IPS-20b (cell line): Measurements from ENCODE around the gene MGAT5.

ENCODE experiments used
- H3K27ac ChIP-seq: one replicate; pipeline ENCODE4 v1.5.1; 2013; ENCODE audit warnings: low read length
- H3K27me3 ChIP-seq: 2 replicates; pipeline ENCODE4 v1.6.1; 2013; ENCODE audit warnings: mild to moderate bottlenecking, low read length, inconsistent platforms; ENCODE audit not compliant: insufficient read depth
- H3K36me3 ChIP-seq: 2 replicates; pipeline ENCODE4 v1.6.1; 2013; ENCODE audit warnings: low read depth, mild to moderate bottlenecking, inconsistent platforms, low read length, moderate library complexity; ENCODE audit not compliant: insufficient read depth
- H3K4me1 ChIP-seq: 2 replicates; pipeline ENCODE4 v1.6.1; 2013; ENCODE audit warnings: mild to moderate bottlenecking, control low read depth, inconsistent platforms, low read length, moderate library complexity; ENCODE audit not compliant: insufficient read depth
- H3K4me3 ChIP-seq: 2 replicates; pipeline ENCODE4 v1.5.1; 2013; ENCODE audit warnings: mild to moderate bottlenecking, low read length, inconsistent platforms
- H3K9ac ChIP-seq: 2 replicates; pipeline ENCODE4 v1.6.1; 2013; ENCODE audit warnings: low read depth, mild to moderate bottlenecking, inconsistent platforms, low read length, moderate library complexity
- H3K9me3 ChIP-seq: 2 replicates; pipeline ENCODE4 v1.6.1; 2013; ENCODE audit warnings: mild to moderate bottlenecking, low read depth, low read length, inconsistent platforms; ENCODE audit not compliant: insufficient read depth

Gene MGAT5

GRCh38 chr2:134231965-134232340, 21.9 kb upstream of the MGAT5 start:
- Histone ChIP-seq H3K4me3 (no peak overlapping the region), H3K27me3 (no peaks in the 10 kb centered on the region), H3K4me1 (no peaks in the 10 kb centered on the region), H3K27ac (no peak overlapping the region), H3K9me3 (peaks cover 25% of the 10 kb centered on the region), H3K9ac (no peak overlapping the region), H3K36me3 (no peaks in the 10 kb centered on the region)

GRCh38 chr2:134232461-134232860, 21.4 kb upstream of the MGAT5 start:
- peaks cover 25% of the 10 kb centered on the region for H3K9me3 ChIP-seq
- no peak overlapping the region for H3K27ac ChIP-seq
- no peaks in the 10 kb centered on the region for H3K27me3 ChIP-seq
- H3K9ac ChIP-seq: no peak overlapping the region
- H3K4me1 ChIP-seq: no peaks in the 10 kb centered on the region
- H3K36me3 ChIP-seq: no peaks in the 10 kb centered on the region
- H3K4me3 ChIP-seq: no peak overlapping the region

- H3K27ac ChIP-seq: no peak overlapping the region
- no peaks in the 10 kb centered on the region for H3K27me3 ChIP-seq
- no peaks in the 10 kb centered on the region for H3K36me3 ChIP-seq
- peaks cover 23% of the 10 kb centered on the region for H3K9me3 ChIP-seq
- no peak overlapping the region for H3K9ac ChIP-seq
- no peak overlapping the region for H3K4me3 ChIP-seq
- H3K4me1 ChIP-seq: no peaks in the 10 kb centered on the region
Measured at GRCh38 chr2:134232868-134233727, 20.8 kb upstream of the MGAT5 start.

GRCh38 chr2:134233728-134234136, 20.1 kb upstream of the MGAT5 start:
- no peaks in the 10 kb centered on the region for H3K36me3 ChIP-seq
- H3K9me3 ChIP-seq: peaks cover 17% of the 10 kb centered on the region
- no peak overlapping the region for H3K9ac ChIP-seq
- H3K4me3 ChIP-seq: no peak overlapping the region
- H3K27ac ChIP-seq: no peak overlapping the region
- H3K27me3 ChIP-seq: no peaks in the 10 kb centered on the region
- H3K4me1 ChIP-seq: no peaks in the 10 kb centered on the region

- Histone ChIP-seq H3K9ac (no peak overlapping the region), H3K27ac (no peak overlapping the region), H3K27me3 (no peaks in the 10 kb centered on the region), H3K4me3 (no peak overlapping the region), H3K4me1 (no peaks in the 10 kb centered on the region), H3K9me3 (peaks cover 9% of the 10 kb centered on the region), H3K36me3 (no peaks in the 10 kb centered on the region)
Measured at GRCh38 chr2:134234535-134234934, 19.3 kb upstream of the MGAT5 start.

- Histone ChIP-seq H3K27me3 (no peaks in the 10 kb centered on the region), H3K4me3 (no peak overlapping the region)
Measured at GRCh38 chr2:134235510-134236144, 18.2 kb upstream of the MGAT5 start.

GRCh38 chr2:134238371-134238770, 15.5 kb upstream of the MGAT5 start:
- Histone ChIP-seq H3K27ac (no peak overlapping the region), H3K9ac (no peak overlapping the region), H3K27me3 (no peaks in the 10 kb centered on the region), H3K36me3 (no peaks in the 10 kb centered on the region), H3K4me1 (no peaks in the 10 kb centered on the region), H3K9me3 (no peaks in the 10 kb centered on the region), H3K4me3 (no peak overlapping the region)

More at GRCh38 chr2:134235510-134236144, 18.2 kb upstream of the MGAT5 start:
- Histone ChIP-seq H3K36me3 (no peaks in the 10 kb centered on the region), H3K9ac (no peak overlapping the region), H3K27ac (no peak overlapping the region), H3K9me3 (no peaks in the 10 kb centered on the region), H3K4me1 (no peaks in the 10 kb centered on the region)

GRCh38 chr2:134240061-134240460, 13.8 kb upstream of the MGAT5 start:
- Histone ChIP-seq H3K4me1 (no peaks in the 10 kb centered on the region), H3K36me3 (no peaks in the 10 kb centered on the region)

GRCh38 chr2:134241911-134242310, 12.0 kb upstream of the MGAT5 start:
- Histone ChIP-seq H3K4me1 (peaks cover 10% of the 10 kb centered on the region; the same call in 1 of the 2 replicates), H3K27ac (no peak overlapping the region), H3K36me3 (no peaks in the 10 kb centered on the region), H3K27me3 (no peaks in the 10 kb centered on the region), H3K9me3 (no peaks in the 10 kb centered on the region), H3K9ac (no peak overlapping the region), H3K4me3 (no peak overlapping the region)

More at GRCh38 chr2:134240061-134240460, 13.8 kb upstream of the MGAT5 start:
- Histone ChIP-seq H3K9ac (no peak overlapping the region), H3K9me3 (no peaks in the 10 kb centered on the region), H3K4me3 (no peak overlapping the region), H3K27me3 (no peaks in the 10 kb centered on the region), H3K27ac (no peak overlapping the region)

GRCh38 chr2:134243244-134243643, 10.6 kb upstream of the MGAT5 start:
- no peaks in the 10 kb centered on the region for H3K27me3 ChIP-seq
- no peak overlapping the region for H3K9ac ChIP-seq
- peaks cover 10% of the 10 kb centered on the region; the same call in 1 of the 2 replicates for H3K4me1 ChIP-seq
- no peaks in the 10 kb centered on the region for H3K9me3 ChIP-seq
- no peak overlapping the region for H3K27ac ChIP-seq
- H3K36me3 ChIP-seq: no peaks in the 10 kb centered on the region
- no peak overlapping the region for H3K4me3 ChIP-seq

- no peaks in the 10 kb centered on the region for H3K27me3 ChIP-seq
- H3K36me3 ChIP-seq: no peaks in the 10 kb centered on the region
- no peaks in the 10 kb centered on the region for H3K9me3 ChIP-seq
- H3K4me3 ChIP-seq: no peak overlapping the region
- no peak overlapping the region for H3K27ac ChIP-seq
- H3K4me1 ChIP-seq: peaks cover 10% of the 10 kb centered on the region; the same call in 1 of the 2 replicates
- no peak overlapping the region for H3K9ac ChIP-seq
Measured at GRCh38 chr2:134244086-134244485, 9.8 kb upstream of the MGAT5 start.

- Histone ChIP-seq H3K4me3 (no peak overlapping the region), H3K9me3 (no peaks in the 10 kb centered on the region), H3K36me3 (no peaks in the 10 kb centered on the region), H3K4me1 (peaks cover 10% of the 10 kb centered on the region; the same call in 1 of the 2 replicates), H3K9ac (no peak overlapping the region), H3K27ac (no peak overlapping the region), H3K27me3 (no peaks in the 10 kb centered on the region)
Measured at GRCh38 chr2:134244587-134244986, 9.3 kb upstream of the MGAT5 start.
